HEK293T (cell line): ENCODE results near the gene ZNF552.

Source experiments
- CTCF ChIA-PET: fragments of 350-600 bp; formaldehyde crosslinking; extraction: SDS; loops from one replicate; lab custom pipeline; 2021; ENCODE audit warnings: antibody characterized with exemption, inconsistent platforms; lab: Yijun Ruan, JAX
- POLR2A ChIA-PET: fragments of 350-600 bp; formaldehyde crosslinking; extraction: SDS; loops from one replicate; lab custom pipeline; 2020; ENCODE audit warnings: antibody characterized with exemption, inconsistent platforms; lab: Yijun Ruan, JAX
- DNase-seq: peaks from one replicate; pipeline ENCODE4 v3.0.0; 2012; ENCODE audit warnings: mixed read lengths; ENCODE audit errors: extremely low spot score
- ARNT ChIP-seq: fragments of 450-650 bp; IDR thresholded peaks from 2 replicates; pipeline ENCODE4 v1.6.1; 2017; ENCODE audit warnings: mild to moderate bottlenecking
- BHLHE40 ChIP-seq: fragments of 450-650 bp; IDR thresholded peaks from 2 replicates; pipeline ENCODE4 v1.6.1; 2016; ENCODE audit warnings: mild to moderate bottlenecking, moderate library complexity, borderline replicate concordance
- CTBP1 ChIP-seq: fragments of 450-650 bp; IDR thresholded peaks from 2 replicates; pipeline ENCODE4 v1.6.1; 2016; ENCODE audit warnings: borderline replicate concordance
- ELF4 ChIP-seq: fragments of 450-650 bp; IDR thresholded peaks from 2 replicates; pipeline ENCODE4 v1.6.1; 2017; ENCODE audit warnings: antibody characterized with exemption
- FOXA1 ChIP-seq: fragments of 450-650 bp; IDR thresholded peaks from 2 replicates; pipeline ENCODE4 v1.6.1; 2016; ENCODE audit warnings: mild to moderate bottlenecking
- FOXK2 ChIP-seq: fragments of 450-650 bp; IDR thresholded peaks from 2 replicates; pipeline ENCODE4 v1.6.1; 2016; ENCODE audit warnings: mild to moderate bottlenecking
- FOXM1 ChIP-seq: fragments of 450-650 bp; IDR thresholded peaks from 2 replicates; pipeline ENCODE4 v1.6.1; 2017; ENCODE audit warnings: mild to moderate bottlenecking, borderline replicate concordance
- HDGF ChIP-seq: fragments of 450-650 bp; IDR thresholded peaks from 2 replicates; pipeline ENCODE4 v1.6.1; 2017; ENCODE audit warnings: antibody characterized with exemption, borderline replicate concordance
- L3MBTL2 ChIP-seq: fragments of 450-650 bp; conservative IDR thresholded peaks from 2 replicates; pipeline ENCODE4 v1.6.1; 2016; ENCODE audit warnings: mild to moderate bottlenecking
- LEF1 ChIP-seq: fragments of 450-650 bp; IDR thresholded peaks from 2 replicates; pipeline ENCODE4 v1.6.1; 2017; ENCODE audit warnings: mild to moderate bottlenecking, borderline replicate concordance
- NFRKB ChIP-seq: fragments of 450-650 bp; IDR thresholded peaks from 2 replicates; pipeline ENCODE4 v1.6.1; 2016; ENCODE audit warnings: mild to moderate bottlenecking, moderate library complexity
- PKNOX1 ChIP-seq: fragments of 450-650 bp; IDR thresholded peaks from 2 replicates; pipeline ENCODE4 v1.6.1; 2016
- SP1 ChIP-seq: fragments of 450-650 bp; IDR thresholded peaks from 2 replicates; pipeline ENCODE4 v1.6.1; 2017
- SUZ12 ChIP-seq: fragments of 450-650 bp; IDR thresholded peaks from 2 replicates; pipeline ENCODE4 v1.6.1; 2016; ENCODE audit warnings: mild to moderate bottlenecking
- TARDBP ChIP-seq: fragments of 450-650 bp; IDR thresholded peaks from 2 replicates; pipeline ENCODE4 v1.6.1; 2016
- ZNF384 ChIP-seq: fragments of 450-650 bp; IDR thresholded peaks from 2 replicates; pipeline ENCODE4 v1.6.1; 2016

ZNF552 gene

GRCh38 chr19:57773488-57773887 lies 41.2 kb downstream of the ZNF552 start:
- DNase-seq: no peak
- ChIA-PET POLR2A (no interaction called here), CTCF (no interaction called here)
- no peak for TF ChIP-seq SP1
- no peak for TF ChIP-seq ELF4
- TF ChIP-seq FOXA1: no peak
- TF ChIP-seq PKNOX1: no peak
- TF ChIP-seq CTBP1: no peak
- TF ChIP-seq TARDBP: no peak
- no peak for TF ChIP-seq FOXM1
- TF ChIP-seq ZNF384: no peak
- no peak for TF ChIP-seq BHLHE40
- TF ChIP-seq FOXK2: no peak

- CTCF ChIA-PET: no interaction called here
- DNase-seq: no peak
- TF ChIP-seq ARNT (no peak), FOXM1 (no peak), PKNOX1 (no peak), FOXA1 (no peak), L3MBTL2 (no peak), NFRKB (no peak), ZNF384 (no peak), BHLHE40 (no peak), LEF1 (no peak), ELF4 (no peak), CTBP1 (no peak), FOXK2 (no peak), HDGF (no peak), TARDBP (no peak), SP1 (no peak), SUZ12 (no peak)
- POLR2A ChIA-PET: no interaction called here
These were observed 43.3 kb downstream of the ZNF552 start for GRCh38 chr19:57771417-57771816.

- TF ChIP-seq LEF1 (no peak), L3MBTL2 (peak; percentile 89), SP1 (no peak), ELF4 (peak; percentile 26; the same call in 1 of the 2 replicates), FOXM1 (no peak)
- peak; percentile 83 for DNase-seq
- POLR2A ChIA-PET: interaction anchor here (1.0 to 1.7 kb wide), 3 partner anchors 11 to 50 kb away, joined by 3 to 4 read pairs (median 3); partner anchors contain the start of gene ZNF552
- CTCF ChIA-PET: no interaction called here
These were observed 45.2 kb downstream of the ZNF552 start, which contains the start of gene ZNF586 for GRCh38 chr19:57769345-57770131. ZNF586 (plus strand) TSS chr19:57769676; CDS start chr19:57769843, 167 bp downstream.

GRCh38 chr19:57759096-57759495 lies 55.6 kb downstream of the ZNF552 start:
- no peak for DNase-seq
- ChIA-PET CTCF (no interaction called here), POLR2A (no interaction called here)
- no peak for TF ChIP-seq HDGF
- TF ChIP-seq ZNF384: no peak
- no peak for TF ChIP-seq FOXM1
- no peak for TF ChIP-seq CTBP1
- TF ChIP-seq SP1: no peak
- TF ChIP-seq TARDBP: no peak
- no peak for TF ChIP-seq FOXK2
- no peak for TF ChIP-seq ARNT
- no peak for TF ChIP-seq PKNOX1
- TF ChIP-seq FOXA1: no peak
- TF ChIP-seq L3MBTL2: no peak
- no peak for TF ChIP-seq SUZ12
- TF ChIP-seq NFRKB: no peak
- no peak for TF ChIP-seq BHLHE40
- no peak for TF ChIP-seq ELF4
- no peak for TF ChIP-seq LEF1

- TF ChIP-seq BHLHE40 (no peak), HDGF (no peak), FOXM1 (no peak), TARDBP (no peak), PKNOX1 (no peak), ARNT (no peak), SP1 (no peak), SUZ12 (no peak)
- ChIA-PET POLR2A (no interaction called here), CTCF (no interaction called here)
- no peak for DNase-seq
These were observed 56.8 kb downstream of the ZNF552 start for GRCh38 chr19:57757941-57758340.
